ENCODE measurements around the gene C2CD4A.
"Not testable (repeated sequence)": the region's sequence is repeated elsewhere in the genome, so short reads cannot be mapped to it uniquely, and the experiment has no call there.

Gene C2CD4A

GRCh38 chr15:62066663-62067447 lies at the start of gene C2CD4A:
Gene C2CD4A (plus strand): TSS chr15:62066977. CDS start chr15:62067614, 637 bp downstream.
- DNase-seq = peak; percentile 80

GRCh38 chr15:62020576-62021160 lies 46.1 kb upstream of the C2CD4A start:
- no peak for DNase-seq

- no peak for DNase-seq
Observed at GRCh38 chr15:62021991-62022600, 44.7 kb upstream of the C2CD4A start.

GRCh38 chr15:62026487-62027262 lies 40.1 kb upstream of the C2CD4A start:
- no peak for DNase-seq

GRCh38 chr15:62027263-62027565 lies 39.6 kb upstream of the C2CD4A start:
- DNase-seq = no peak

- no peak for DNase-seq
Observed at GRCh38 chr15:62027916-62028315, 38.9 kb upstream of the C2CD4A start.

GRCh38 chr15:62035256-62035924 lies 31.4 kb upstream of the C2CD4A start:
- DNase-seq = no peak

- no peak for DNase-seq
Observed at GRCh38 chr15:62046078-62046743, 20.6 kb upstream of the C2CD4A start.

GRCh38 chr15:62047282-62047827 lies 19.4 kb upstream of the C2CD4A start:
- DNase-seq = no peak

- not testable (repeated sequence) for DNase-seq
Observed at GRCh38 chr15:62048254-62048653, 18.5 kb upstream of the C2CD4A start.

- DNase-seq = no peak
Observed at GRCh38 chr15:62050115-62050514, 16.7 kb upstream of the C2CD4A start.

- no peak for DNase-seq
Observed at GRCh38 chr15:62051166-62051565, 15.6 kb upstream of the C2CD4A start.

GRCh38 chr15:62052713-62053112 lies 14.1 kb upstream of the C2CD4A start:
- DNase-seq = no peak

- DNase-seq = no peak
Observed at GRCh38 chr15:62053439-62054085, 13.2 kb upstream of the C2CD4A start.

GRCh38 chr15:62054979-62055378 lies 11.8 kb upstream of the C2CD4A start:
- no peak for DNase-seq

GRCh38 chr15:62057341-62057980 lies 9.3 kb upstream of the C2CD4A start:
- DNase-seq = no peak

GRCh38 chr15:62058327-62059028 lies 8.3 kb upstream of the C2CD4A start:
- DNase-seq = no peak

- DNase-seq = no peak
Observed at GRCh38 chr15:62059108-62059815, 7.5 kb upstream of the C2CD4A start.

GRCh38 chr15:62059816-62060112 lies 7.0 kb upstream of the C2CD4A start:
- DNase-seq = peak; percentile 83

All from activated CD8-positive, alpha-beta memory T cell treated with anti-CD3 and anti-CD28 coated beads for 24 hours (primary cell).